Sigmoid colon (tissue), 7 donors: ENCODE measurements around the gene MSGN1. TPM values are rescaled to one million over a fixed set of nuclear protein-coding genes. Genes with fewer than 3 reads are reported as not detected.

Source experiments
- DNase-seq: peaks from one replicate; pipeline ENCODE4 v3.0.0-alpha.2; 2019
- H3K27ac ChIP-seq, 4 donors: fragments of 200-600 bp; sonication (generic); one replicate each; pipeline ENCODE4 v1.5.1; 2016 to 2019; ENCODE audit warnings: mild to moderate bottlenecking in 1 of 4
- H3K27me3 ChIP-seq, 3 donors: fragments of 200-600 bp; sonication (generic); one replicate each; pipeline ENCODE4 v1.5.1; 2019; ENCODE audit warnings: mild to moderate bottlenecking in 1 of 3
- H3K36me3 ChIP-seq, 4 donors: fragments of 200-600 bp; sonication (generic); one replicate each; pipeline ENCODE4 v1.5.1; 2016 to 2019
- H3K4me1 ChIP-seq, 4 donors: fragments of 200-600 bp; sonication (generic); one replicate each; pipeline ENCODE4 v1.5.1; 2017 to 2019
- H3K4me3 ChIP-seq, 4 donors: fragments of 200-600 bp; sonication (generic); one replicate each; pipeline ENCODE4 v1.5.1; 2017 to 2019; ENCODE audit warnings: mild to moderate bottlenecking in 2 of 4, moderate library complexity in 1 of 4
- H3K9me3 ChIP-seq, 4 donors: fragments of 200-600 bp in 3 of 4; sonication (generic) in 3 of 4; one replicate each; pipeline versions ENCODE4 v1.5.1 to v1.6.1; 2013 to 2019
- CTCF ChIP-seq, 4 experiments: fragments of 450-650 bp in 3 of 4; fragments of 200-600 bp in 1 of 4; IDR thresholded peaks; one replicate each; pipeline ENCODE4 v1.5.1; 2016 to 2019; ENCODE audit warnings: antibody characterized with exemption in 4 of 4, mild to moderate bottlenecking in 3 of 4, moderate library complexity in 2 of 4
- EP300 ChIP-seq, 4 donors: sonication (generic); formaldehyde crosslinking; IDR thresholded peaks; one replicate each; pipeline ENCODE4 v1.6.1; 2017; ENCODE audit warnings: antibody characterized with exemption in 4 of 4
- POLR2A ChIP-seq, 2 donors: fragments of 450-650 bp; IDR thresholded peaks; one replicate each; pipeline ENCODE4 v1.6.1; 2016; ENCODE audit warnings: antibody characterized with exemption in 2 of 2, mild to moderate bottlenecking in 2 of 2, moderate library complexity in 2 of 2
- POLR2AphosphoS5 ChIP-seq, 4 donors: sonication (generic); formaldehyde crosslinking; IDR thresholded peaks; one replicate each; pipeline ENCODE4 v1.6.1; 2017; ENCODE audit warnings: antibody characterized with exemption in 4 of 4
- WGBS, 2 donors: extraction: QIAGEN DNeasy Blood & Tissue Kit; methylation state at CpG; one replicate each; pipeline ENCODE4 v1.1.7; 2013; 5-methylcytosine and 5-hydroxymethylcytosine counted together
- intact Hi-C: fragments of 100-400 bp; cut with DNase I; formaldehyde crosslinking; loops from one replicate; pipeline ENCODE4 v1.15.1; 2023
- polyA plus RNA-seq, 3 donors: library from polyadenylated mRNA; stranded (reverse); fragments of 200-250 nt; gene quantifications; one replicate each; pipeline ENCODE4 v1.2.3, GENCODE V29; 2013
- total RNA-seq, 4 donors: library from RNA; depleted of rRNA; stranded (reverse); fragments of >200 nt; gene quantifications; one replicate each; pipeline ENCODE4 v1.1.0, GENCODE V29; 2016
- donor health status: healthy with polysubstance abuse.
- donor health status: Bipolar disorder and iron deficiency.
- donor health status: healthy.

Gene MSGN1
- total and polyA plus RNA-seq, 7 donors = 0.41 TPM; not detected in 6

DNA sequence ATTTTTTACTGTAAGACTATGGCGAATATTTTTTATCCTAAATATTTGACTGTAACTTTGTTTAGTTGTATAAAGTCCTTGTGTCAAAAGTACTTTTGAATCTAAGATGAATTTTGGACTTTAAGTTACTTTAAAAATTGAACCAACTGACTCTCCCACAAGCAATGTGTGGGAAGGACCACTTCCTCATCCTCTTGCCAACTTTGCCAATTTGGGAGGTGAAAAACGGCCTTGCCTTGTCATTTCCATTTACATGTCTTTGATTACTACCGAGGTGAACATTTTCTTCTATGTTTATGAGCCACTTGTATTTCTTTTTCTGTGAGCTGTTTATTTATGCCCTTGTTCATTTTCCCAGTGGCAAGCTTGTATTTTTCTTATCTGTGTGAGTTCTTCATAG lies 12.8 kb upstream of the MSGN1 start:
- no peaks in the 10 kb centered on the region for H3K36me3 ChIP-seq
- intact Hi-C loops = no loop called here
- 23 to 32% methylated on average over 3 of the region's 3 CpGs for WGBS, 2 donors

GRCh38 chr2:17804358-17804757 lies 11.9 kb upstream of the MSGN1 start:
- H3K4me1 ChIP-seq = no peaks in the 10 kb centered on the region
- TF ChIP-seq POLR2AphosphoS5 (IDR thresholded peaks at IDR 0.05) = no peak
- no peaks in the 10 kb centered on the region for H3K27me3 ChIP-seq
- no peaks in the 10 kb centered on the region for H3K9me3 ChIP-seq
- DNase-seq = no peak
- intact Hi-C loops = no loop called here
- 43 to 67% methylated on average over 3 of the region's 3 CpGs for WGBS, 2 donors
- no peak overlapping the region for H3K4me3 ChIP-seq
- no peaks in the 10 kb centered on the region for H3K36me3 ChIP-seq
- no peak overlapping the region for H3K27ac ChIP-seq

More for the DNA sequence above, 12.8 kb upstream of the MSGN1 start:
- no peak overlapping the region for H3K27ac ChIP-seq
- H3K4me3 ChIP-seq = no peak overlapping the region
- no peaks in the 10 kb centered on the region for H3K9me3 ChIP-seq
- DNase-seq = no peak
- H3K27me3 ChIP-seq = no peaks in the 10 kb centered on the region
- no peaks in the 10 kb centered on the region for H3K4me1 ChIP-seq
- TF ChIP-seq POLR2A (IDR thresholded peaks at IDR 0.05) (no peak), POLR2AphosphoS5 (IDR thresholded peaks at IDR 0.05) (no peak), EP300 (IDR thresholded peaks at IDR 0.05) (no peak), CTCF (IDR thresholded peaks at IDR 0.05) (no peak)

- intact Hi-C loops = no loop called here
- 28 to 47% methylated on average over 2 of the region's 2 CpGs for WGBS, 2 donors
- H3K9me3 ChIP-seq = no peaks in the 10 kb centered on the region
Measured at GRCh38 chr2:17805166-17805565, 11.1 kb upstream of the MSGN1 start.

GRCh38 chr2:17805717-17806363 lies 10.4 kb upstream of the MSGN1 start:
- 66 to 67% methylated on average over 8 of the region's 8 CpGs for WGBS, 2 donors
- Histone ChIP-seq H3K9me3 (no peaks in the 10 kb centered on the region), H3K4me1 (no peaks in the 10 kb centered on the region), H3K27me3 (no peaks in the 10 kb centered on the region), H3K27ac (no peak overlapping the region), H3K4me3 (no peak overlapping the region), H3K36me3 (no peaks in the 10 kb centered on the region)
- no peak for DNase-seq
- intact Hi-C loops = no loop called here
- TF ChIP-seq EP300 (IDR thresholded peaks at IDR 0.05) (no peak), POLR2A (IDR thresholded peaks at IDR 0.05) (no peak), POLR2AphosphoS5 (IDR thresholded peaks at IDR 0.05) (no peak), CTCF (IDR thresholded peaks at IDR 0.05) (no peak)

More at GRCh38 chr2:17805166-17805565, 11.1 kb upstream of the MSGN1 start:
- no peak for DNase-seq
- H3K27me3 ChIP-seq = no peaks in the 10 kb centered on the region
- no peak overlapping the region for H3K27ac ChIP-seq
- no peaks in the 10 kb centered on the region for H3K4me1 ChIP-seq
- H3K36me3 ChIP-seq = no peaks in the 10 kb centered on the region
- no peak overlapping the region for H3K4me3 ChIP-seq
- TF ChIP-seq POLR2AphosphoS5 (IDR thresholded peaks at IDR 0.05) = no peak
- no peak for TF ChIP-seq POLR2A (IDR thresholded peaks at IDR 0.05)
- no peak for TF ChIP-seq EP300 (IDR thresholded peaks at IDR 0.05)
- TF ChIP-seq CTCF (IDR thresholded peaks at IDR 0.05) = no peak

- intact Hi-C loops = no loop called here
- H3K27ac ChIP-seq = peak overlapping the region in 3 of 4 donors; percentile 4 to 33 (median 10)
- H3K36me3 ChIP-seq = no peaks in the 10 kb centered on the region
- H3K4me1 ChIP-seq = no peaks in the 10 kb centered on the region
- 52 to 82% methylated on average over 5 of the region's 5 CpGs for WGBS, 2 donors
- no peaks in the 10 kb centered on the region for H3K27me3 ChIP-seq
- no peak overlapping the region for H3K4me3 ChIP-seq
- DNase-seq = no peak
- H3K9me3 ChIP-seq = no peaks in the 10 kb centered on the region
- TF ChIP-seq POLR2AphosphoS5 (IDR thresholded peaks at IDR 0.05) = no peak
- no peak for TF ChIP-seq CTCF (IDR thresholded peaks at IDR 0.05)
- no peak for TF ChIP-seq EP300 (IDR thresholded peaks at IDR 0.05)
- TF ChIP-seq POLR2A (IDR thresholded peaks at IDR 0.05) = no peak
Measured at GRCh38 chr2:17813010-17813741, 3.1 kb upstream of the MSGN1 start.
